GM21381 (cell line): ENCODE measurements around the gene CYB561.
A peak's percentile ranks its signal among the peaks of the same experiment; 100 is the strongest.
"Not testable (repeated sequence)": the region's sequence is repeated elsewhere in the genome, so short reads cannot be mapped to it uniquely, and the experiment has no call there.

ENCODE experiments used
- ATAC-seq: cut with Tn5 transposase; IDR thresholded peaks from one replicate; pipeline ENCODE4 v1.9.1; 2021; ENCODE audit warnings: mild to moderate bottlenecking, moderate library complexity; ENCODE audit not compliant: unreplicated experiment

CYB561 gene

DNA sequence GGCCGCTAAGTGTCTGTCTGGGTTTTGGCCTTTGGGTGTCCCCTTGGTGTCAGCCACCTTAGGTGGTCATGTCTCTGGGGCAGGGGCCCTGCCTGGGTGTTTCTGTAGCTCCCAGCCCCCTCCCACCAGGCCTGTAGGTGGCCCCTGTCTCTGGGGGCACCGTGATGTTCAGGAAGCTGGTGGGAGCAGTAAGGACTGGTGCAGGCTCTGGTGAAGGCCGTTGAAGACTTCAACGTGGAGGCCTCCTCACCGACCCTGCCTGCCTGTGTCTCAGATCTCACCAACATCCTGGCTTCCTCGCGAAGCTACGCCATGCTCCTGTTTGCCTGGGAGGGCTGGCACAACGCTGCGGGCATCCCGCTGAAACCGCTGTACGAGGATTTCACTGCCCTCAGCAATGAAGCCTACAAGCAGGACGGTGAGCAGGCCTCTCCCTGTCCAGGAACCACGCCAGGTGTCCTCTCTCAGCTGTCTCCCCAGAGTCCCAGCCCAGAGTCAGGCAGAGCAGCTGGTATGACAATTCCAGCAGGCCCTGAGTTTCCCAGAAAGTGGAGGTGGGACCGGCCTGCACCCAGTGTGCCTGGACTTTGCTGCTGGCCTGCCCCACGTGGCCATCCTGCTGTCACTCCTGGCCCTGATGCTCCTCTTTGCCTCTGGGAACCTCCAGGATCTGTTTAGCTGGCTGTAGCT, 33.5 kb upstream of the CYB561 start:
- ATAC-seq = no peak

DNA sequence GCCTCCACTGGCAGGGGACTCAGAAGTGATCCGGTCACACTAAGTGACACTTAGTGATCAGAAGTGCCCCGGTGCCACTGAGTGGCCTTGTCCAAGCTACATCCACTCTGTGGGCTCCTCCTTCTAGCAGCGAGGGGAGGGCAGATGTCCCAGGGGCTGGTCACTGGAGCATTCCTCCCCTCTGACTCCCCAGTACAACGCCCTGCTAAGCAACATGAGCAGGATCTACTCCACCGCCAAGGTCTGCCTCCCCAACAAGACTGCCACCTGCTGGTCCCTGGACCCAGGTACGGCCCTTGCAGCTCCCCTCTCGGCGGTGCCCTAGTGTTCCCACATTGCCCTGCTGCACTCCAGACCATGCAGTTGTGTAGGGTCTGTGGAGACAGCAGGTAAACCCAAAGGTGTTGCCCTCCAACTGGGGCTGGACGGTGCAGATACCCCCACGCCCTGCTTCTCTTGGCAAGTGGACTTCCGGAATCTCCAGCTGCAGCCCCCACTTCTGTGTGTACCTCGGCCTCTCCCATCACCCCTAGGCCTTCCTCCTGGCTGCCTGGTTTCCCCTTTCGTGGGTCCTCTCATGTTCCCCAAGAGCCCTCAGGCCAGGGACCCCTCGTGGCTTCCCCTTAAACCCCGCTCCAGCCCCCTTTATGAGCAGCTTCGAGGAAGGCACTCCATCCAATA, 32.8 kb upstream of the CYB561 start:
- ATAC-seq = peak; percentile 76

DNA sequence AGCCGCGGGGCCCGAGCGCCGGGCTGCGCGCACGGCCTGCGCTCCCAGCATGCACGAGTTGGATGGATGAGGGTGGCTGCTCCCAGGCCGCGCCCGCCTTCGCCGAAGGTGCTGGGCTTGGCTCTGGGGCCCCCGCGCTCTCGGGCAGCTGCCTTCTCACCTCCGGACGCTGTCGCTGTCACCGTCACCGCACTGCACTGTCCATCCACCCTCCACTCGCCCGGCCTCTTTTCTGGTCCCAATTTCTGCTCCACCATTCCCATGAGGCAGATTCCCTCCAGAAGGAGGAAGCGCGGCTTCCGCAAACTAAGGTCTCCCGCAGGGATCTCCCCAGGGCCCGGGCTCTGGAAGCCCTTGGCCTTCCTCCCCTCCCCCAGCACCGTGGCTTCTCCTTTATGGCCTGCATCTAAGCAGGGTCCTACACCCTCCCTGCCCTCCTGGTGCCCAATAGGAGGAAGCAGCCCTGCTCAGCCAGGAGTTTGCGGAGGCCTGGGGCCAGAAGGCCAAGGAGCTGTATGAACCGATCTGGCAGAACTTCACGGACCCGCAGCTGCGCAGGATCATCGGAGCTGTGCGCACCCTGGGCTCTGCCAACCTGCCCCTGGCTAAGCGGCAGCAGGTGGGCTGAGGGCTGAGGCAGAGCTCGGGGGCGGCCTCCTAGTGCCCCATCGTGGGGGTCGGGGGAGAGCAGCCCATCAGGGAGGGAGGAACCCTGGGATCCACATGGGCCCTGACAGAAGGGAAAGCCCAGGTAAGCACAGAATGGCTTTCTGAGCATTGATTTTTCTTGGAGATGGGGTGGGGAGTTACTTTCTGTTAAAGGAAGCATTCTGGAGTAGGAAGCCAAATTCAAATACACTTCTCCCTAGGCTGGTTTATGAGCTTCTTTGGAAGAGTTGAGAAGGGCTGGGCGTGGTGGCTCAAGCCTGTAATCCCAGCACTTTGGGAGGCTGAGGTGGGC, 31.7 kb upstream of the CYB561 start:
- ATAC-seq = peak; percentile 15

GRCh38 chr17:63476854-63477479, 30.9 kb upstream of the CYB561 start, which contains the start of gene ACE:
ACE (plus strand) TSS chr17:63477061; CDS start chr17:63477095, 34 bp downstream.
- ATAC-seq = peak; percentile 64

GRCh38 chr17:63476459-63476853, 30.4 kb upstream of the CYB561 start:
- no peak for ATAC-seq

- ATAC-seq = no peak
These were observed 29.6 kb upstream of the CYB561 start for GRCh38 chr17:63475491-63476412.

- ATAC-seq = no peak
These were observed 28.7 kb upstream of the CYB561 start for GRCh38 chr17:63474586-63475460.

- ATAC-seq = no peak
These were observed 28.1 kb upstream of the CYB561 start for GRCh38 chr17:63474174-63474573.

- not testable (repeated sequence) for ATAC-seq
These were observed 22.0 kb upstream of the CYB561 start for GRCh38 chr17:63468099-63468498.

DNA sequence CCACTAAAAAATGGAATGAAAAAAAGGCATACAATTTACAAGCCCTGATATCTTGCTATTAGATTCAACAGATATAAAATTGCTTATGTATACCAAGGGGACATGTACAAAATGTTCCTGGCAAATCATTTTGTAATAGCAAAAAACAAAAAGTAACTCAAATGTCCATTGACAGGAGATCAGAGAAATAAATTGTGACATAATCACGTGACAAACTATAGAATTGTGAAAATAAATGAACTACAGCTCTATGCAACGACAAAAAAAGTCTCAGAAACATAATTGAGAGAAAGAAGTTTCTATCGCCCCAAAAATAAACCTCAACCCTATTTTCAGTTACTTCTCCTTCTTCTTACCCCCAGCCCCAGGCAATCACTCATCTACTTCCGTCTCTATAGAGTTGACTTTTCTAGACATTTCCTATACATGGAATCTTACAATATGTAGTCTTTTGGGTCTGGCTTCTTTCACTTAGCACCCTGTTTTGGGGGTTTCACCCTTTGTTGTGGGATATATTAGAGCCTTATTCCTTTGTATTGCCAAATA, 18.7 kb upstream of the CYB561 start:
- ATAC-seq = no peak

DNA sequence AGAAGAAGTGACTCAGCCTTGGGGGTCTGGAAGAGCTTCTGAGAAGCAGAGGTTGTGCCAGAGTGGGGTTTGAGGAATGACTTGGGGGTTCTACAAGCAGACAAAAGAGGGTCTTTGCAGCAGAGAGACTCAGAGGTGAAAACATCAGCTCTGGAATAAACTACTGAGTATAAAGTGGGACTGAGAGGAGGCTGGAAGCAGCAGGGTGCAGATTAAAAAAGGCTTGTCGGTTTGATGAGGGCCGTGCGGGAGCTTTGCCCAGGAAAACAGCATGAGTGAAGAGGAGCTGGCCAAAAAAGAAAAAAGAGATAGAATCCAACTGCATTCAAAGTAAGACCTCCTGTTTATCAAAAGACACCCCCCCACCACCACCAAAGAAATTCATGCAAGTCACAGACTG, 17.7 kb upstream of the CYB561 start:
- ATAC-seq = no peak

GRCh38 chr17:63460018-63460417, 13.9 kb upstream of the CYB561 start:
- ATAC-seq = no peak

GRCh38 chr17:63458478-63458877, 12.4 kb upstream of the CYB561 start:
- no peak for ATAC-seq

GRCh38 chr17:63455417-63455816, 9.3 kb upstream of the CYB561 start:
- ATAC-seq = no peak

GRCh38 chr17:63454915-63455314, 8.8 kb upstream of the CYB561 start:
- ATAC-seq = no peak

GRCh38 chr17:63454357-63454756, 8.3 kb upstream of the CYB561 start:
- not testable (repeated sequence) for ATAC-seq

- ATAC-seq = no peak
These were observed 7.0 kb upstream of the CYB561 start for GRCh38 chr17:63452962-63453551.
